Glutamatergic neuron (in vitro differentiated cells): ENCODE results near the gene C12orf54. TPM values are rescaled to one million over a fixed set of nuclear protein-coding genes. Genes with fewer than 3 reads are reported as not detected.
"Not testable (repeated sequence)": the region's sequence is repeated elsewhere in the genome, so short reads cannot be mapped to it uniquely, and the experiment has no call there.

Source experiments
- DNase-seq: peaks from one replicate; pipeline ENCODE4 v3.0.0; 2022
- H3K27ac Mint-ChIP-seq: one replicate; pipeline ENCODE4 v1.8.0; 2020; ENCODE audit warnings: mild to moderate bottlenecking, mixed read lengths, inconsistent platforms; ENCODE audit not compliant: unreplicated experiment
- H3K27me3 Mint-ChIP-seq: one replicate; pipeline ENCODE4 v1.8.0; 2020; ENCODE audit warnings: mild to moderate bottlenecking, moderate library complexity, mixed read lengths, inconsistent platforms; ENCODE audit not compliant: unreplicated experiment
- H3K36me3 Mint-ChIP-seq: one replicate; pipeline ENCODE4 v1.8.0; 2020; ENCODE audit warnings: mild to moderate bottlenecking, mixed read lengths, inconsistent platforms; ENCODE audit not compliant: unreplicated experiment
- H3K4me1 Mint-ChIP-seq: one replicate; pipeline ENCODE4 v1.8.0; 2020; ENCODE audit warnings: mild to moderate bottlenecking, low read depth, mixed read lengths, inconsistent platforms; ENCODE audit not compliant: unreplicated experiment
- H3K4me3 Mint-ChIP-seq: one replicate; pipeline ENCODE4 v1.8.0; 2020; ENCODE audit warnings: mild to moderate bottlenecking, mixed read lengths, inconsistent platforms; ENCODE audit not compliant: unreplicated experiment
- H3K9me3 Mint-ChIP-seq: one replicate; pipeline ENCODE4 v1.8.0; 2020; ENCODE audit warnings: mild to moderate bottlenecking, moderate library complexity, mixed read lengths, inconsistent platforms; ENCODE audit not compliant: unreplicated experiment
- total RNA-seq: library from RNA; stranded (reverse); fragmentation: NEBNext Ultra II Directional; extraction: Animal tissue kit (Norgen Biotek cat#: 25700); gene quantifications from one replicate; pipeline ENCODE4 v1.2.1, GENCODE V29; 2021; ENCODE audit not compliant: unreplicated experiment
- TF ChIP-seq, protein P1 (sequence below): fragments of 200-600 bp; sonication (generic); IDR thresholded peaks from one replicate; pipeline ENCODE4 v1.5.0; 2021; ENCODE audit not compliant: partially characterized antibody, unreplicated experiment

C12orf54 gene
- total RNA-seq, 1 donor from 2014 or later, result not detected

- no peaks in the 10 kb centered on the region for H3K4me1 Mint-ChIP-seq
- peaks cover 2% of the 10 kb centered on the region for H3K27me3 Mint-ChIP-seq
- H3K9me3 Mint-ChIP-seq, result no peaks in the 10 kb centered on the region
- TF ChIP-seq, protein P1, sequence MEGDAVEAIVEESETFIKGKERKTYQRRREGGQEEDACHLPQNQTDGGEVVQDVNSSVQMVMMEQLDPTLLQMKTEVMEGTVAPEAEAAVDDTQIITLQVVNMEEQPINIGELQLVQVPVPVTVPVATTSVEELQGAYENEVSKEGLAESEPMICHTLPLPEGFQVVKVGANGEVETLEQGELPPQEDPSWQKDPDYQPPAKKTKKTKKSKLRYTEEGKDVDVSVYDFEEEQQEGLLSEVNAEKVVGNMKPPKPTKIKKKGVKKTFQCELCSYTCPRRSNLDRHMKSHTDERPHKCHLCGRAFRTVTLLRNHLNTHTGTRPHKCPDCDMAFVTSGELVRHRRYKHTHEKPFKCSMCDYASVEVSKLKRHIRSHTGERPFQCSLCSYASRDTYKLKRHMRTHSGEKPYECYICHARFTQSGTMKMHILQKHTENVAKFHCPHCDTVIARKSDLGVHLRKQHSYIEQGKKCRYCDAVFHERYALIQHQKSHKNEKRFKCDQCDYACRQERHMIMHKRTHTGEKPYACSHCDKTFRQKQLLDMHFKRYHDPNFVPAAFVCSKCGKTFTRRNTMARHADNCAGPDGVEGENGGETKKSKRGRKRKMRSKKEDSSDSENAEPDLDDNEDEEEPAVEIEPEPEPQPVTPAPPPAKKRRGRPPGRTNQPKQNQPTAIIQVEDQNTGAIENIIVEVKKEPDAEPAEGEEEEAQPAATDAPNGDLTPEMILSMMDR, result no peak
- no peak overlapping the region for H3K4me3 Mint-ChIP-seq
- H3K27ac Mint-ChIP-seq, result no peak overlapping the region
- H3K36me3 Mint-ChIP-seq, result no peaks in the 10 kb centered on the region
- no peak for DNase-seq
Observed at GRCh38 chr12:48486261-48486660, 4.0 kb downstream of the C12orf54 start.

DNA sequence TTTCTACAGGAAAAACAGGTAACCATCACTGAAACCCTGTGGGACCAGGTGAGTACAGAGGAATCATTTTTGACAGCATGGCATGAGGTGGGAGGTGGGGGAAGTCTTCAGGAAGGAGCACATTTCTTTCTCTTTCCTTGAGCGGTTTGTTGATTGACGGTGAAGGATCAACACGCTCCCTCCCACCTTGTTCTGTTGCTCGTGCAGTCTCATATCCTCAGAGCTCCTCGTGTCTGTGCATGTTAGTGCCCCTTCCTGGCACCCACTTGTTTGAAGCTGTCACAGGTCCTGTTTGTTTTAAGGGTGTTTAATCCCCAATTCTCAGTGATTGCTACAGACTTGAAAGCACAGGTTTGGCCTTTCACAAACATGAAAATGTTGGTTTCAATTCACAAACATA lies 4.4 kb downstream of the C12orf54 start:
- H3K4me1 Mint-ChIP-seq, result no peaks in the 10 kb centered on the region
- H3K9me3 Mint-ChIP-seq, result no peaks in the 10 kb centered on the region
- no peaks in the 10 kb centered on the region for H3K36me3 Mint-ChIP-seq
- TF ChIP-seq, protein P1, result no peak
- DNase-seq, result no peak
- no peak overlapping the region for H3K4me3 Mint-ChIP-seq
- H3K27ac Mint-ChIP-seq, result no peak overlapping the region
- peaks cover 2% of the 10 kb centered on the region for H3K27me3 Mint-ChIP-seq

DNA sequence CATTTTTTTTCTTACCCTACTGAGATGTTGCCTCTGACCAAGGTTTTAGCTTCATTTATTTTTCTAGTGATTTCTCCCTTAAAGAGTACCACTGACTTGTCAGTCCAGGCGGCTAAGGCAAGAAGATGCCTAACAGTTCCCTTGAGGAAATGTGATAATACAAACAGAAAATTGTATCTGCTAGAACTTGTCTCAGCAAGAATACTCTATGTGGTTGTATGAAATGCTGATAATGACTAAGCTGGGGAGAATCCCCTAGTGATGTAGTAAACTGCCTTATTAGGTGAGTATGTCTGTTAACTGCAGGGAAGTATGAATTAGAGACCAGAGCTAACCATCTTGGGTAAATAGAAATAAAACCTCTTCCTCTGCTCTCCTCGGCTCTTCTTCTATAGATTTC lies 6.7 kb downstream of the C12orf54 start:
- H3K27ac Mint-ChIP-seq, result no peak overlapping the region
- H3K4me1 Mint-ChIP-seq, result no peaks in the 10 kb centered on the region
- no peaks in the 10 kb centered on the region for H3K27me3 Mint-ChIP-seq
- TF ChIP-seq, protein P1, result no peak
- no peaks in the 10 kb centered on the region for H3K9me3 Mint-ChIP-seq
- H3K4me3 Mint-ChIP-seq, result no peak overlapping the region
- DNase-seq, result no peak
- H3K36me3 Mint-ChIP-seq, result no peaks in the 10 kb centered on the region

DNA sequence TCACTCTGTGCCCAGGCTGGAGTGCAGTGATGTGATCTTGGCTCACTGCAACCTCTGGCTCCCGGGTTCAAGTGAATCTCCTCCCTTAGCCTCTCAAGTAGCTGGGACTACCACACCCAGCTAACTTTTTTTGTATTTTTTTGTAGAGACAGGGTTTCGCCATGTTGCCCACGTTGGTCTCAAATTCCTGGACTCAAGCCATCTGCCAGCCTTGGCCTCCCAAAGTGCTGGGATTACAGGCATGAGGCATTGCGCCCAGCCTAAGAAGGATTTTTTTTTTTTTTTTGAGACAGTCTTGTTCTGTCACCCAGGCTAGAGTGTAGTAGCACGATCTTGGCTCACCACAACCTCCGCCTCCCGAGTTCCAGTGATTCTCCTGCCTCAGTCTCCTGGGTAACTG lies 7.2 kb downstream of the C12orf54 start:
- H3K9me3 Mint-ChIP-seq, H3K4me1 Mint-ChIP-seq, H3K36me3 Mint-ChIP-seq, H3K27me3 Mint-ChIP-seq, DNase-seq, H3K4me3 Mint-ChIP-seq, H3K27ac Mint-ChIP-seq: not testable (repeated sequence)

DNA sequence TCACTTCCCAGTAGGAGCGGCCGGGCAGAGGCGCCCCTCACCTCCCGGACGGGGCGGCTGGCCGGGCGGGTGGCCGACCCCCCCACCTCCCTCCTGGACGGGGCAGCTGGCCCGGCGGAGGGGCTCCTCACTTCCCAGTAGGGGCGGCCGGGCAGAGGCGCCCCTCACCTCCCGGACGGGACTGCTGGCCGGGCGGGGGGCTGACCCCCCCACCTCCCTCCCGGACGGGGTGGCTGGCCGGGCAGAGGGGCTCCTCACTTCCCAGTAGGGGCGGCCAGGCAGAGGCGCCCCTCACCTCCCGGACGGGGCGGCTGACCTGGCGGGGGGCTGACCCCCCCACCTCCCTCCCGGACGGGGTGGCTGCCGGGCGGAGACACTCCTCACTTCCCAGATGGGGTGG lies 18.0 kb downstream of the C12orf54 start:
- H3K9me3 Mint-ChIP-seq, DNase-seq, H3K27me3 Mint-ChIP-seq, H3K4me1 Mint-ChIP-seq, H3K36me3 Mint-ChIP-seq, H3K27ac Mint-ChIP-seq, H3K4me3 Mint-ChIP-seq: not testable (repeated sequence)

DNA sequence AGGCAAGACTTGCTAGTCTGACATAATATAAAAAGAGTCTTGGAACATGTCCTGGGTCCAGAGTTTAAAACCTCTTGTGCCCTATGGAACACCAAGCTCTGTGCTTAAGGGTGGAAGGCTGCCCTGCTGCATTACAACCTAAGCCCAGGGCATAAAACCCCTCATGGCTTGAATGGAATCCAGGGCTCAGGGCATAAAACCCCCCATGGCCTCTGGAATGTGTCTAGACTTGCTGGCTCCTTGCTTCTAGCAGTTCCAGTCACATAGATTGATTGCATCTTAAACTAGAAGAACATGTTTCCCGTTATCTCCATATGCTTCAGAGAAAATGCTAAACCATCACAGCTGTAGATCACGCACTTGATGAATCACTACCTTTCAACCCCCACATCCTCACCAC lies 24.5 kb downstream of the C12orf54 start:
- not testable (repeated sequence) for H3K4me3 Mint-ChIP-seq, H3K36me3 Mint-ChIP-seq, H3K27ac Mint-ChIP-seq

DNA sequence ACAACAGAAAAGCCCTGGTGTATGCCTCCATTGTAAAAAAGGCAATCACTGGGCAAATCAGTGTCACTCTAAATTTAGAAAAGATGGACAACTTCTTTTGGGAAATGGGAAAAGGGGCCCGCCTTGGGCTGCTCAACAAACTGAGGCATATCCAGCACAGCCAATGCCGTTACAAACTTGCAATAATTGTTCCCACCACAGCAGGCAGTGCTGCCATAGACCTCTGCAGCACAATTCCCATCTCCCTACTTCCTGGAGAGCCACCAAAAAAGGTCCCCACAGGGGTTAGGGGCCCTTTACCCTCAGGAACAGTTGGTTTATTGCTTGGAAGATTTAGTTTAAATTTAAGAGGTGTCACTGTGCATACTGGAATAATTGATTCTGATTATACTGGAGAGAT lies 26.7 kb downstream of the C12orf54 start:
- Mint-ChIP-seq H3K27ac (no peak overlapping the region), H3K9me3 (no peaks in the 10 kb centered on the region), H3K27me3 (no peaks in the 10 kb centered on the region), H3K4me1 (no peaks in the 10 kb centered on the region), H3K4me3 (no peak overlapping the region), H3K36me3 (peaks cover 5% of the 10 kb centered on the region)
- TF ChIP-seq, protein P1, result no peak
- no peak for DNase-seq

More for the DNA sequence above, 24.5 kb downstream of the C12orf54 start:
- DNase-seq, H3K27me3 Mint-ChIP-seq, H3K4me1 Mint-ChIP-seq, H3K9me3 Mint-ChIP-seq: not testable (repeated sequence)
